HEK293T (cell line): ENCODE results near the gene CHAT.

ENCODE experiments used
- CTCF ChIA-PET: fragments of 350-600 bp; formaldehyde crosslinking; extraction: SDS; loops from one replicate; lab custom pipeline; 2021; ENCODE audit warnings: antibody characterized with exemption, inconsistent platforms; lab: Yijun Ruan, JAX
- POLR2A ChIA-PET: fragments of 350-600 bp; formaldehyde crosslinking; extraction: SDS; loops from one replicate; lab custom pipeline; 2020; ENCODE audit warnings: antibody characterized with exemption, inconsistent platforms; lab: Yijun Ruan, JAX
- DNase-seq: peaks from one replicate; pipeline ENCODE4 v3.0.0; 2012; ENCODE audit warnings: mixed read lengths; ENCODE audit errors: extremely low spot score
- ARNT ChIP-seq: fragments of 450-650 bp; IDR thresholded peaks from 2 replicates; pipeline ENCODE4 v1.6.1; 2017; ENCODE audit warnings: mild to moderate bottlenecking
- BHLHE40 ChIP-seq: fragments of 450-650 bp; IDR thresholded peaks from 2 replicates; pipeline ENCODE4 v1.6.1; 2016; ENCODE audit warnings: mild to moderate bottlenecking, moderate library complexity, borderline replicate concordance
- CTBP1 ChIP-seq: fragments of 450-650 bp; IDR thresholded peaks from 2 replicates; pipeline ENCODE4 v1.6.1; 2016; ENCODE audit warnings: borderline replicate concordance
- ELF4 ChIP-seq: fragments of 450-650 bp; IDR thresholded peaks from 2 replicates; pipeline ENCODE4 v1.6.1; 2017; ENCODE audit warnings: antibody characterized with exemption
- FOXA1 ChIP-seq: fragments of 450-650 bp; IDR thresholded peaks from 2 replicates; pipeline ENCODE4 v1.6.1; 2016; ENCODE audit warnings: mild to moderate bottlenecking
- FOXK2 ChIP-seq: fragments of 450-650 bp; IDR thresholded peaks from 2 replicates; pipeline ENCODE4 v1.6.1; 2016; ENCODE audit warnings: mild to moderate bottlenecking
- FOXM1 ChIP-seq: fragments of 450-650 bp; IDR thresholded peaks from 2 replicates; pipeline ENCODE4 v1.6.1; 2017; ENCODE audit warnings: mild to moderate bottlenecking, borderline replicate concordance
- HDGF ChIP-seq: fragments of 450-650 bp; IDR thresholded peaks from 2 replicates; pipeline ENCODE4 v1.6.1; 2017; ENCODE audit warnings: antibody characterized with exemption, borderline replicate concordance
- L3MBTL2 ChIP-seq: fragments of 450-650 bp; conservative IDR thresholded peaks from 2 replicates; pipeline ENCODE4 v1.6.1; 2016; ENCODE audit warnings: mild to moderate bottlenecking
- LEF1 ChIP-seq: fragments of 450-650 bp; IDR thresholded peaks from 2 replicates; pipeline ENCODE4 v1.6.1; 2017; ENCODE audit warnings: mild to moderate bottlenecking, borderline replicate concordance
- NFRKB ChIP-seq: fragments of 450-650 bp; IDR thresholded peaks from 2 replicates; pipeline ENCODE4 v1.6.1; 2016; ENCODE audit warnings: mild to moderate bottlenecking, moderate library complexity
- SP1 ChIP-seq: fragments of 450-650 bp; IDR thresholded peaks from 2 replicates; pipeline ENCODE4 v1.6.1; 2017
- SUZ12 ChIP-seq: fragments of 450-650 bp; IDR thresholded peaks from 2 replicates; pipeline ENCODE4 v1.6.1; 2016; ENCODE audit warnings: mild to moderate bottlenecking
- TARDBP ChIP-seq: fragments of 450-650 bp; IDR thresholded peaks from 2 replicates; pipeline ENCODE4 v1.6.1; 2016
- ZNF384 ChIP-seq: fragments of 450-650 bp; IDR thresholded peaks from 2 replicates; pipeline ENCODE4 v1.6.1; 2016
- TF ChIP-seq, protein P1 (sequence below): fragments of 450-650 bp; IDR thresholded peaks from 2 replicates; pipeline ENCODE4 v1.6.1; 2016

The CHAT gene

GRCh38 chr10:49617121-49618020, 3.5 kb downstream of the CHAT start:
- DNase-seq: no peak
- CTCF ChIA-PET: interaction anchor here (0.6 kb wide), 1 partner anchor 608 kb away, joined by 3 read pairs; no protein-coding TSS in a partner anchor
- POLR2A ChIA-PET: no interaction called here
- TF ChIP-seq SUZ12 (no peak), ELF4 (no peak), FOXA1 (no peak), ZNF384 (no peak), LEF1 (no peak), FOXM1 (no peak), FOXK2 (no peak), HDGF (no peak), ARNT (no peak), L3MBTL2 (no peak), BHLHE40 (no peak), SP1 (no peak), TARDBP (no peak), CTBP1 (no peak)

DNA sequence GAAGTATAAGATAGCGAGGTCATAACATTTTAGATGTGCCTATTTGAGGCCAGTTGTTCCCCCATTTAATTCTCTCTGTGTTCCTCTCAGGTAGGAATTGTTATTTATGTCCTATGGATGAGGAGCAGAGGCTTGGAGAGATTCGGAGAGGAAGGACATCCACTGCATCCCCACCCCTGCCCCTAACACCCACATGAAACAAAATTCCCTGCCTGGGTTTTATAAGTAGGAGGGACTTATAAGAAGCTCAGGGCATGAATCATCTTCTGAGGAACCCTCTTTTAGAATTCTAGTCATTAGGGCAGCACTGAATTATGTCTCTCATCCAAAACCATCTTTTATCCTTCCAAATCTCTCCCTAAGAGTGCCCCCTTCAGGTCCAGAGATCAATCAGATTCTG, 5.0 kb downstream of the CHAT start:
- POLR2A ChIA-PET: no interaction called here
- DNase-seq: no peak
- CTCF ChIA-PET: no interaction called here
- TF ChIP-seq FOXK2 (no peak), SP1 (no peak)

GRCh38 chr10:49619613-49620012, 5.8 kb downstream of the CHAT start:
- POLR2A ChIA-PET: no interaction called here
- TF ChIP-seq LEF1: no peak
- no peak for TF ChIP-seq SP1
- TF ChIP-seq BHLHE40: no peak
- no peak for TF ChIP-seq NFRKB
- no peak for TF ChIP-seq TARDBP
- TF ChIP-seq ZNF384: no peak
- TF ChIP-seq, protein P1, sequence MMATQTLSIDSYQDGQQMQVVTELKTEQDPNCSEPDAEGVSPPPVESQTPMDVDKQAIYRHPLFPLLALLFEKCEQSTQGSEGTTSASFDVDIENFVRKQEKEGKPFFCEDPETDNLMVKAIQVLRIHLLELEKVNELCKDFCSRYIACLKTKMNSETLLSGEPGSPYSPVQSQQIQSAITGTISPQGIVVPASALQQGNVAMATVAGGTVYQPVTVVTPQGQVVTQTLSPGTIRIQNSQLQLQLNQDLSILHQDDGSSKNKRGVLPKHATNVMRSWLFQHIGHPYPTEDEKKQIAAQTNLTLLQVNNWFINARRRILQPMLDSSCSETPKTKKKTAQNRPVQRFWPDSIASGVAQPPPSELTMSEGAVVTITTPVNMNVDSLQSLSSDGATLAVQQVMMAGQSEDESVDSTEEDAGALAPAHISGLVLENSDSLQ: no peak
- no peak for TF ChIP-seq FOXM1
- no peak for TF ChIP-seq ARNT
- TF ChIP-seq CTBP1: no peak
- TF ChIP-seq L3MBTL2: no peak
- CTCF ChIA-PET: no interaction called here
- DNase-seq: no peak

DNA sequence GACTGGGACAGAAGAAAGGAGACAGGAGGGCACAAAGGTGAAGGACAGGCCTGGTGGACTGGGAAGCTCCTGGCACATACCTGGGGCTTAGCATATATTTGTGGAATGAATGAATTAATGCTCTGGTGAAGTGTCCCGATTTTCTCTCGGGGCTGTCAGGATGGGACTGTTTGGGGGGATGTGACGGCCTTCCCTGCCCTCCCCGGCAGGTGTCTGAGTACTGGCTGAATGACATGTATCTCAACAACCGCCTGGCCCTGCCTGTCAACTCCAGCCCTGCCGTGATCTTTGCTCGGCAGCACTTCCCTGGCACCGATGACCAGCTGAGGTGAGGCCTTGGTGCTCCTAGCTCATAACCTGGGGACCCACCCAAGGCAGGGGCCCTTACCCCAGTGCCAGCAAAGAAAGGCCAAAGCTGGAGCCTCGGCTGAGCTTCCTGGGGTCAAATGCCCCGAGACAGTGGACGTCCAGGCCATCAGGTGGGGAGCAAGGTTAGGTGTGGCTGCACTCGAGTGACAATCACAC, 6.5 kb downstream of the CHAT start:
- no peak for DNase-seq
- ChIA-PET CTCF (no interaction called here), POLR2A (no interaction called here)
- TF ChIP-seq CTBP1 (no peak), L3MBTL2 (no peak), SUZ12 (no peak), ZNF384 (no peak), LEF1 (no peak), ARNT (no peak), BHLHE40 (no peak), FOXM1 (no peak), ELF4 (no peak), NFRKB (no peak)

- TF ChIP-seq, protein P1: no peak
- TF ChIP-seq LEF1: no peak
- no peak for TF ChIP-seq FOXA1
- no peak for TF ChIP-seq ZNF384
- no peak for TF ChIP-seq FOXM1
- TF ChIP-seq CTBP1: no peak
- no peak for TF ChIP-seq TARDBP
- no peak for TF ChIP-seq FOXK2
- TF ChIP-seq L3MBTL2: no peak
- no peak for TF ChIP-seq HDGF
- no peak for TF ChIP-seq NFRKB
- no peak for TF ChIP-seq ARNT
- TF ChIP-seq SUZ12: no peak
- TF ChIP-seq ELF4: no peak
- no peak for TF ChIP-seq BHLHE40
- DNase-seq: no peak
- ChIA-PET CTCF (no interaction called here), POLR2A (no interaction called here)
Observed at GRCh38 chr10:49620841-49621378, 7.1 kb downstream of the CHAT start.

DNA sequence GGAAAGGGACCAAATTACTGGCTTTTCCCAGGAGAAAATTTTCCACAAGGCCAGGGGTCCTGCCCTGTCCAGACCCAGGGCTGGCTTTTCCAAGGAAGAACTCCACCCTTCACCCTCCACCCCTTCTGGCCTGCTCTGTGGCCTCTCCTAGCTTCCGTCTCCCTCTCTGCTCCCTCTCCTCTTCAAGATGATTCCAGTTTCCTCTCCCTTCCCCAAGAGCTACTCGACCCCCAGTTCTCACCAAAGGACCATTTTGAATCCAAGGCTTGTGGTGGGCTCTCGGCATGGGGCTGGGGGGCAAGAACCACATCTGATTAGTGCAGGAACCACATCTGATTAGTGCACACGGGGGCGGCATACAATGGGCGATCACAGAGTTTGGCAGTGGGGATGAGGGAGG, 7.7 kb downstream of the CHAT start:
- CTCF ChIA-PET: no interaction called here
- POLR2A ChIA-PET: no interaction called here
- no peak for TF ChIP-seq FOXK2
- TF ChIP-seq FOXA1: no peak
- no peak for DNase-seq
